WTC11 (cell line): ENCODE results near the gene PKLR. TPM values are rescaled to one million over a fixed set of nuclear protein-coding genes. Genes with fewer than 3 reads are reported as not detected.

Experiments used
- ATAC-seq: fragments of 200-7000 bp; cut with Tn5 transposase; 2 replicates; pipeline ENCODE4 v1.10.0; 2021; ENCODE audit warnings: mild to moderate bottlenecking, moderate library complexity
- CTCF ChIA-PET: fragments of 300-600 bp; sonication (Branson Sonifier 250); formaldehyde crosslinking; loops from one replicate; lab custom pipeline; 2021; ENCODE audit warnings: antibody characterized with exemption; lab: Charles Lee
- POLR2A ChIA-PET: fragments of 350-600 bp; sonication (Branson Sonifier 250); formaldehyde crosslinking; loops from one replicate; lab custom pipeline; 2021; ENCODE audit warnings: antibody characterized with exemption; lab: Charles Lee
- DNase-seq: peaks from one replicate; pipeline ENCODE4 v3.0.0; 2021; ENCODE audit warnings: low spot score
- H3K27ac Mint-ChIP-seq: 2 replicates; pipeline ENCODE4 v1.8.0; 2021; ENCODE audit warnings: mixed read lengths
- H3K27me3 Mint-ChIP-seq: 2 replicates; pipeline ENCODE4 v1.8.0; 2021; ENCODE audit warnings: low read depth, mild to moderate bottlenecking, moderate library complexity, mixed read lengths
- H3K36me3 Mint-ChIP-seq: 2 replicates; pipeline ENCODE4 v1.8.0; 2021; ENCODE audit warnings: mixed read lengths
- H3K4me1 Mint-ChIP-seq: 2 replicates; pipeline ENCODE4 v1.8.0; 2022; ENCODE audit warnings: mixed read lengths
- H3K4me3 Mint-ChIP-seq: 2 replicates; pipeline ENCODE4 v1.8.0; 2021; ENCODE audit warnings: mild to moderate bottlenecking, moderate library complexity, mixed read lengths
- H3K9me3 Mint-ChIP-seq: 2 replicates; pipeline ENCODE4 v1.8.0; 2021; ENCODE audit warnings: mixed read lengths
- ESRRA ChIP-seq: sonication (generic); formaldehyde crosslinking; IDR thresholded peaks from 2 replicates; pipeline ENCODE4 v1.8.1; 2022; ENCODE audit warnings: mild to moderate bottlenecking, missing genetic modification reagents, borderline replicate concordance
- FOXJ3 ChIP-seq: sonication (generic); formaldehyde crosslinking; IDR thresholded peaks from 2 replicates; pipeline ENCODE4 v1.9.0; 2021; ENCODE audit warnings: missing genetic modification reagents, mild to moderate bottlenecking, borderline replicate concordance
- MXD4 ChIP-seq: fragments of 250-450 bp; sonication (Bioruptor Pico); IDR thresholded peaks from 2 replicates; pipeline ENCODE4 v1.8.0; 2021; ENCODE audit warnings: mild to moderate bottlenecking, moderate library complexity, borderline replicate concordance
- NFATC4 ChIP-seq: fragments of 250-450 bp; sonication (Bioruptor Pico); IDR thresholded peaks from 2 replicates; pipeline ENCODE4 v1.9.0; 2021; ENCODE audit warnings: mild to moderate bottlenecking
- TEAD1 ChIP-seq: sonication (generic); formaldehyde crosslinking; IDR thresholded peaks from 2 replicates; pipeline ENCODE4 v1.8.0; 2022; ENCODE audit warnings: mild to moderate bottlenecking, missing genetic modification reagents
- TP53 ChIP-seq: sonication (generic); formaldehyde crosslinking; IDR thresholded peaks from 2 replicates; pipeline ENCODE4 v1.8.1; 2023; ENCODE audit warnings: mild to moderate bottlenecking, missing genetic modification reagents
- ZNF232 ChIP-seq: sonication (generic); formaldehyde crosslinking; IDR thresholded peaks from 2 replicates; pipeline ENCODE4 v1.8.0; 2022; ENCODE audit warnings: mild to moderate bottlenecking, missing genetic modification reagents
- ZNF317 ChIP-seq: sonication (generic); formaldehyde crosslinking; IDR thresholded peaks from 2 replicates; pipeline ENCODE4 v1.8.1; 2023; ENCODE audit warnings: low read depth, mild to moderate bottlenecking, moderate library complexity, missing genetic modification reagents, borderline replicate concordance
- ZNF416 ChIP-seq: fragments of 250-450 bp; sonication (Bioruptor Pico); IDR thresholded peaks from 2 replicates; pipeline ENCODE4 v1.9.0; 2021; ENCODE audit warnings: mild to moderate bottlenecking, inconsistent platforms
- total RNA-seq: library from RNA; stranded (reverse); gene quantifications from 3 replicates; pipeline ENCODE4 v1.2.3, GENCODE V29; 2021
- TF ChIP-seq, protein P1 (sequence below): sonication (generic); formaldehyde crosslinking; IDR thresholded peaks from 2 replicates; pipeline ENCODE4 v1.8.0; 2022; ENCODE audit warnings: mild to moderate bottlenecking, missing genetic modification reagents
- TF ChIP-seq, protein P2 (sequence below): sonication (generic); formaldehyde crosslinking; conservative IDR thresholded peaks from 2 replicates; pipeline ENCODE4 v1.8.1; 2023; ENCODE audit warnings: mild to moderate bottlenecking, low read depth, missing genetic modification reagents, moderate library complexity
- TF ChIP-seq, protein P3 (sequence below): sonication (generic); formaldehyde crosslinking; IDR thresholded peaks from 2 replicates; pipeline ENCODE4 v1.8.1; 2023; ENCODE audit warnings: mild to moderate bottlenecking, missing genetic modification reagents
- TF ChIP-seq, protein P4 (sequence below): sonication (generic); formaldehyde crosslinking; IDR thresholded peaks from 2 replicates; pipeline ENCODE4 v1.8.0; 2023; ENCODE audit warnings: missing genetic modification reagents
- TF ChIP-seq, protein P5 (sequence below): sonication (generic); formaldehyde crosslinking; IDR thresholded peaks from 2 replicates; pipeline ENCODE4 v1.8.1; 2022; ENCODE audit warnings: mild to moderate bottlenecking, moderate library complexity, missing genetic modification reagents
- TF ChIP-seq, protein P6 (sequence below): sonication (generic); formaldehyde crosslinking; IDR thresholded peaks from 2 replicates; pipeline ENCODE4 v1.8.0; 2022; ENCODE audit warnings: missing genetic modification reagents
- TF ChIP-seq, protein P7 (sequence below): sonication (generic); formaldehyde crosslinking; IDR thresholded peaks from 2 replicates; pipeline ENCODE4 v1.8.1; 2022; ENCODE audit warnings: low read depth, mild to moderate bottlenecking, moderate library complexity, missing genetic modification reagents, borderline replicate concordance

The PKLR gene
- total RNA-seq, 1 experiment from 2014 or later = 1.5 TPM

DNA sequence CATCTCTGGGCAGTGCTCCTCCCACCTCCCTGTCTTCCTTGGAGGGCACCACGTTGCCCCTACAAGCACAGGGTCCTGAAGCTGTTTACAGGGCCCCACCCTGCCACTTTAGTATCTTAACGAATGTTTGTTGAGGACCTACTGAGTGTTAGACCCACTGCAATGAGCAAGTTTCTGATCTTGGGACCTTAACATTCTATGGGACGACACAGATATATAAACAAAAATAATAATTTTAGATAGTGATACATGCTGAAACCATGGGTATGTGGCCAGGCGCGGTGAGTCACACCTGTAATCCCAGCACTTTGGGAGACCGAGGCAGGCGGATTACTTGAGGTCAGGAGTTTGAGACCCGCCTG lies 56.1 kb downstream of the PKLR start:
- peak overlapping the region; percentile 99 for H3K27ac Mint-ChIP-seq
- ChIA-PET POLR2A (interaction anchor here (0.6 to 1.3 kb wide), 3 partner anchors 28 to 948 kb away, joined by 3 to 6 read pairs (median 4); partner anchors contain the start of genes CLK2 and FDPS), CTCF (interaction anchor here (0.6 to 1.8 kb wide), 8 partner anchors 31 to 261 kb away, joined by 3 to 7 read pairs (median 3); no protein-coding TSS in a partner anchor)
- H3K27me3 Mint-ChIP-seq = peaks cover 41% of the 10 kb centered on the region
- peak overlapping the region; percentile 78 for H3K4me3 Mint-ChIP-seq
- H3K4me1 Mint-ChIP-seq = peaks cover 28% of the 10 kb centered on the region
- DNase-seq (no peak), ATAC-seq (no peak)
- peaks cover 14% of the 10 kb centered on the region for H3K36me3 Mint-ChIP-seq
- TF ChIP-seq ZNF416 (CRISPR knock-in tag) = no peak
- no peak for TF ChIP-seq MXD4 (CRISPR knock-in tag)
- TF ChIP-seq, protein P1, sequence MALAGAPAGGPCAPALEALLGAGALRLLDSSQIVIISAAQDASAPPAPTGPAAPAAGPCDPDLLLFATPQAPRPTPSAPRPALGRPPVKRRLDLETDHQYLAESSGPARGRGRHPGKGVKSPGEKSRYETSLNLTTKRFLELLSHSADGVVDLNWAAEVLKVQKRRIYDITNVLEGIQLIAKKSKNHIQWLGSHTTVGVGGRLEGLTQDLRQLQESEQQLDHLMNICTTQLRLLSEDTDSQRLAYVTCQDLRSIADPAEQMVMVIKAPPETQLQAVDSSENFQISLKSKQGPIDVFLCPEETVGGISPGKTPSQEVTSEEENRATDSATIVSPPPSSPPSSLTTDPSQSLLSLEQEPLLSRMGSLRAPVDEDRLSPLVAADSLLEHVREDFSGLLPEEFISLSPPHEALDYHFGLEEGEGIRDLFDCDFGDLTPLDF (CRISPR knock-in tag) = no peak
- TF ChIP-seq, protein P2, sequence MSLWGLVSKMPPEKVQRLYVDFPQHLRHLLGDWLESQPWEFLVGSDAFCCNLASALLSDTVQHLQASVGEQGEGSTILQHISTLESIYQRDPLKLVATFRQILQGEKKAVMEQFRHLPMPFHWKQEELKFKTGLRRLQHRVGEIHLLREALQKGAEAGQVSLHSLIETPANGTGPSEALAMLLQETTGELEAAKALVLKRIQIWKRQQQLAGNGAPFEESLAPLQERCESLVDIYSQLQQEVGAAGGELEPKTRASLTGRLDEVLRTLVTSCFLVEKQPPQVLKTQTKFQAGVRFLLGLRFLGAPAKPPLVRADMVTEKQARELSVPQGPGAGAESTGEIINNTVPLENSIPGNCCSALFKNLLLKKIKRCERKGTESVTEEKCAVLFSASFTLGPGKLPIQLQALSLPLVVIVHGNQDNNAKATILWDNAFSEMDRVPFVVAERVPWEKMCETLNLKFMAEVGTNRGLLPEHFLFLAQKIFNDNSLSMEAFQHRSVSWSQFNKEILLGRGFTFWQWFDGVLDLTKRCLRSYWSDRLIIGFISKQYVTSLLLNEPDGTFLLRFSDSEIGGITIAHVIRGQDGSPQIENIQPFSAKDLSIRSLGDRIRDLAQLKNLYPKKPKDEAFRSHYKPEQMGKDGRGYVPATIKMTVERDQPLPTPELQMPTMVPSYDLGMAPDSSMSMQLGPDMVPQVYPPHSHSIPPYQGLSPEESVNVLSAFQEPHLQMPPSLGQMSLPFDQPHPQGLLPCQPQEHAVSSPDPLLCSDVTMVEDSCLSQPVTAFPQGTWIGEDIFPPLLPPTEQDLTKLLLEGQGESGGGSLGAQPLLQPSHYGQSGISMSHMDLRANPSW (CRISPR knock-in tag) = no peak
- TF ChIP-seq, protein P3, sequence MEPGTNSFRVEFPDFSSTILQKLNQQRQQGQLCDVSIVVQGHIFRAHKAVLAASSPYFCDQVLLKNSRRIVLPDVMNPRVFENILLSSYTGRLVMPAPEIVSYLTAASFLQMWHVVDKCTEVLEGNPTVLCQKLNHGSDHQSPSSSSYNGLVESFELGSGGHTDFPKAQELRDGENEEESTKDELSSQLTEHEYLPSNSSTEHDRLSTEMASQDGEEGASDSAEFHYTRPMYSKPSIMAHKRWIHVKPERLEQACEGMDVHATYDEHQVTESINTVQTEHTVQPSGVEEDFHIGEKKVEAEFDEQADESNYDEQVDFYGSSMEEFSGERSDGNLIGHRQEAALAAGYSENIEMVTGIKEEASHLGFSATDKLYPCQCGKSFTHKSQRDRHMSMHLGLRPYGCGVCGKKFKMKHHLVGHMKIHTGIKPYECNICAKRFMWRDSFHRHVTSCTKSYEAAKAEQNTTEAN = no peak
- no peak for TF ChIP-seq FOXJ3 (CRISPR knock-in tag)
- TF ChIP-seq TP53 (CRISPR knock-in tag) = no peak
- H3K9me3 Mint-ChIP-seq = no peaks in the 10 kb centered on the region

DNA sequence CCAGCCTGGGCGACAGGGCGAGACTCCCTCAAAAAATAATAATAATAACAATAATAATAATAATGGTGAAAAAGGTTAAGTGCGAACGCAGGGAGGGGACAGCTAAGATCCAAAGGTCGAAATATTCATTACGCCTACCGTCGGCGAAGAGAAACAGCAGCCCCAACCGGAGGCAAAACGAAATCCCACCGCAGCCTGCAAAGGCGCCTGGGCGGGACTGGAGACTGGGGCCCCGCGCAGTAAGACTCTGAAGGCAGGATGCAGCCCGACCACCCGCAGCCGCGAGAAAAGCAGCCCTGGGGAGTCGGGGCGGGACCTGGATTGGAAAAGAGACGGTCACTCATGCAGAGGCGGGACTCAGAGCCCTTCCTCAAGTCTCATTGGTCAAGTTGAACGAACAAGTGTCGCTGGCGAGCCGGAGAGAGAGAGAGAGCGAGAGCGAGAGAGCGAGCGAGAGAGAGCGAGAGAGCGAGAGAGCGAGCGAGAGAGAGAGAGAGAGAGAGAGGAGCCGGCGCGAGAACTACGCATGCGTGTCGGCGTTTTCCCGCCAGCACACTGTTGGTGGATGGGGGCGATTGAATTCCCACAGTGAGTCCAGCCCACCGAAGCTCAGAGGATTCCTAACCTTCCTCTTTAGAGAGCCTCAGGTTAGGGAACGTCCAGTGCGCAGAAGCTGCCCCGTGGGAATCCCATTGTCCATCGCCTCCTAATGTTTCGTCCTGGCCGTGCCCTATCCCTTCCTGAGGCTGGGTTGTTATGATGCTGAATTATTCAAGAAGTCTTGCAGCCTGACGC lies 56.7 kb downstream of the PKLR start:
- Mint-ChIP-seq H3K9me3 (no peaks in the 10 kb centered on the region), H3K36me3 (peaks cover 14% of the 10 kb centered on the region), H3K4me1 (peaks cover 28% of the 10 kb centered on the region), H3K27me3 (peaks cover 41% of the 10 kb centered on the region), H3K4me3 (peak overlapping the region; percentile 78), H3K27ac (peak overlapping the region; percentile 99)
- POLR2A ChIA-PET = interaction anchor here (0.6 to 2.0 kb wide), 5 partner anchors 17 to 949 kb away, joined by 3 to 6 read pairs (median 5); partner anchors contain the start of genes CLK2 and FDPS
- DNase-seq = peak; percentile 96
- ATAC-seq = peak; percentile 93
- CTCF ChIA-PET = interaction anchor here (0.6 to 1.8 kb wide), 9 partner anchors 29 to 260 kb away, joined by 3 to 7 read pairs (median 3); partner anchors contain the start of gene CLK2
- TF ChIP-seq ZNF232 (CRISPR knock-in tag) (0 out of 2 replicates have a peak, but pooled peaks have one; percentile 59), NFATC4 (CRISPR knock-in tag) (no peak), TEAD1 (peak; percentile 87), ESRRA (CRISPR knock-in tag) (peak; percentile 89; the same call in 1 of the 2 replicates), ZNF317 (no peak)
- TF ChIP-seq, protein P4, sequence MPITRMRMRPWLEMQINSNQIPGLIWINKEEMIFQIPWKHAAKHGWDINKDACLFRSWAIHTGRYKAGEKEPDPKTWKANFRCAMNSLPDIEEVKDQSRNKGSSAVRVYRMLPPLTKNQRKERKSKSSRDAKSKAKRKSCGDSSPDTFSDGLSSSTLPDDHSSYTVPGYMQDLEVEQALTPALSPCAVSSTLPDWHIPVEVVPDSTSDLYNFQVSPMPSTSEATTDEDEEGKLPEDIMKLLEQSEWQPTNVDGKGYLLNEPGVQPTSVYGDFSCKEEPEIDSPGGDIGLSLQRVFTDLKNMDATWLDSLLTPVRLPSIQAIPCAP (CRISPR knock-in tag) = 0 out of 2 replicates have a peak, but pooled peaks have one; percentile 65
- TF ChIP-seq, protein P5, sequence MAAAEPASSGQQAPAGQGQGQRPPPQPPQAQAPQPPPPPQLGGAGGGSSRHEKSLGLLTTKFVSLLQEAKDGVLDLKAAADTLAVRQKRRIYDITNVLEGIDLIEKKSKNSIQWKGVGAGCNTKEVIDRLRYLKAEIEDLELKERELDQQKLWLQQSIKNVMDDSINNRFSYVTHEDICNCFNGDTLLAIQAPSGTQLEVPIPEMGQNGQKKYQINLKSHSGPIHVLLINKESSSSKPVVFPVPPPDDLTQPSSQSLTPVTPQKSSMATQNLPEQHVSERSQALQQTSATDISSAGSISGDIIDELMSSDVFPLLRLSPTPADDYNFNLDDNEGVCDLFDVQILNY (CRISPR knock-in tag) = peak; percentile 100
- TF ChIP-seq, protein P6, sequence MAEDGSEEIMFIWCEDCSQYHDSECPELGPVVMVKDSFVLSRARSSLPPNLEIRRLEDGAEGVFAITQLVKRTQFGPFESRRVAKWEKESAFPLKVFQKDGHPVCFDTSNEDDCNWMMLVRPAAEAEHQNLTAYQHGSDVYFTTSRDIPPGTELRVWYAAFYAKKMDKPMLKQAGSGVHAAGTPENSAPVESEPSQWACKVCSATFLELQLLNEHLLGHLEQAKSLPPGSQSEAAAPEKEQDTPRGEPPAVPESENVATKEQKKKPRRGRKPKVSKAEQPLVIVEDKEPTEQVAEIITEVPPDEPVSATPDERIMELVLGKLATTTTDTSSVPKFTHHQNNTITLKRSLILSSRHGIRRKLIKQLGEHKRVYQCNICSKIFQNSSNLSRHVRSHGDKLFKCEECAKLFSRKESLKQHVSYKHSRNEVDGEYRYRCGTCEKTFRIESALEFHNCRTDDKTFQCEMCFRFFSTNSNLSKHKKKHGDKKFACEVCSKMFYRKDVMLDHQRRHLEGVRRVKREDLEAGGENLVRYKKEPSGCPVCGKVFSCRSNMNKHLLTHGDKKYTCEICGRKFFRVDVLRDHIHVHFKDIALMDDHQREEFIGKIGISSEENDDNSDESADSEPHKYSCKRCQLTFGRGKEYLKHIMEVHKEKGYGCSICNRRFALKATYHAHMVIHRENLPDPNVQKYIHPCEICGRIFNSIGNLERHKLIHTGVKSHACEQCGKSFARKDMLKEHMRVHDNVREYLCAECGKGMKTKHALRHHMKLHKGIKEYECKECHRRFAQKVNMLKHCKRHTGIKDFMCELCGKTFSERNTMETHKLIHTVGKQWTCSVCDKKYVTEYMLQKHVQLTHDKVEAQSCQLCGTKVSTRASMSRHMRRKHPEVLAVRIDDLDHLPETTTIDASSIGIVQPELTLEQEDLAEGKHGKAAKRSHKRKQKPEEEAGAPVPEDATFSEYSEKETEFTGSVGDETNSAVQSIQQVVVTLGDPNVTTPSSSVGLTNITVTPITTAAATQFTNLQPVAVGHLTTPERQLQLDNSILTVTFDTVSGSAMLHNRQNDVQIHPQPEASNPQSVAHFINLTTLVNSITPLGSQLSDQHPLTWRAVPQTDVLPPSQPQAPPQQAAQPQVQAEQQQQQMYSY = peak; percentile 46
- TF ChIP-seq, protein P7, sequence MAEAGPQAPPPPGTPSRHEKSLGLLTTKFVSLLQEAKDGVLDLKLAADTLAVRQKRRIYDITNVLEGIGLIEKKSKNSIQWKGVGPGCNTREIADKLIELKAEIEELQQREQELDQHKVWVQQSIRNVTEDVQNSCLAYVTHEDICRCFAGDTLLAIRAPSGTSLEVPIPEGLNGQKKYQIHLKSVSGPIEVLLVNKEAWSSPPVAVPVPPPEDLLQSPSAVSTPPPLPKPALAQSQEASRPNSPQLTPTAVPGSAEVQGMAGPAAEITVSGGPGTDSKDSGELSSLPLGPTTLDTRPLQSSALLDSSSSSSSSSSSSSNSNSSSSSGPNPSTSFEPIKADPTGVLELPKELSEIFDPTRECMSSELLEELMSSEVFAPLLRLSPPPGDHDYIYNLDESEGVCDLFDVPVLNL (CRISPR knock-in tag) = peak; percentile 96
